SU-DHL-6 (cell line): ENCODE results near the gene DLG2.

ENCODE experiments used
- CTCF ChIP-seq: fragments of 200-600 bp; sonication (generic); IDR thresholded peaks from one replicate; pipeline ENCODE4 v1.5.1; 2017; ENCODE audit warnings: antibody characterized with exemption, mild to moderate bottlenecking, low read length, moderate library complexity; ENCODE audit not compliant: insufficient read depth, poor library complexity, severe bottlenecking
- EZH2phosphoT487 ChIP-seq: fragments of 200-600 bp; sonication (generic), shearing (Covaris generic); conservative IDR thresholded peaks from 2 replicates; pipeline ENCODE4 v1.6.1; 2018; ENCODE audit warnings: mild to moderate bottlenecking, antibody characterized with exemption, low read length, moderate library complexity, mixed read lengths

- TF ChIP-seq CTCF (no peak), EZH2phosphoT487 (no peak)
These were observed 1813.8 kb downstream of the DLG2 start for GRCh38 chr11:83813296-83813695.
